GM10266 (cell line): Measurements from ENCODE around the gene RAB11FIP5.
"Not testable (repeated sequence)": the region's sequence is repeated elsewhere in the genome, so short reads cannot be mapped to it uniquely, and the experiment has no call there.

Source experiments
- DNase-seq: peaks from one replicate; pipeline ENCODE4 v3.0.0; 2012; ENCODE audit errors: extremely low spot score
- CTCF ChIP-seq: IDR thresholded peaks from 2 replicates; pipeline ENCODE4 v1.5.1; 2012; ENCODE audit warnings: mild to moderate bottlenecking, low read depth; ENCODE audit not compliant: control insufficient read depth, insufficient read depth; ENCODE audit errors: missing control alignments

RAB11FIP5 gene

GRCh38 chr2:73133566-73134197 lies 20.9 kb upstream of the RAB11FIP5 start:
- no peak for DNase-seq
- no peak for TF ChIP-seq CTCF

GRCh38 chr2:73131807-73132206 lies 19.1 kb upstream of the RAB11FIP5 start:
- no peak for DNase-seq
- no peak for TF ChIP-seq CTCF

GRCh38 chr2:73130790-73131189 lies 18.0 kb upstream of the RAB11FIP5 start:
- no peak for DNase-seq
- no peak for TF ChIP-seq CTCF

GRCh38 chr2:73128841-73129535 lies 16.2 kb upstream of the RAB11FIP5 start:
- TF ChIP-seq CTCF, result no peak
- no peak for DNase-seq

GRCh38 chr2:73122536-73122935 lies 9.8 kb upstream of the RAB11FIP5 start:
- no peak for TF ChIP-seq CTCF
- no peak for DNase-seq

GRCh38 chr2:73119611-73120239 lies 7.0 kb upstream of the RAB11FIP5 start:
- DNase-seq, result not testable (repeated sequence)

GRCh38 chr2:73117441-73117840 lies 4.7 kb upstream of the RAB11FIP5 start:
- DNase-seq, result no peak

More at GRCh38 chr2:73117441-73117840, 4.7 kb upstream of the RAB11FIP5 start:
- TF ChIP-seq CTCF, result no peak
